NCI-H2196 (cell line): ENCODE data around the gene HMOX2.

Experiments
- DNase-seq: peaks from one replicate; lab custom pipeline; 2025; ENCODE audit not compliant: unreplicated experiment; lab: John Stamatoyannopoulos, UW

Gene HMOX2

DNA sequence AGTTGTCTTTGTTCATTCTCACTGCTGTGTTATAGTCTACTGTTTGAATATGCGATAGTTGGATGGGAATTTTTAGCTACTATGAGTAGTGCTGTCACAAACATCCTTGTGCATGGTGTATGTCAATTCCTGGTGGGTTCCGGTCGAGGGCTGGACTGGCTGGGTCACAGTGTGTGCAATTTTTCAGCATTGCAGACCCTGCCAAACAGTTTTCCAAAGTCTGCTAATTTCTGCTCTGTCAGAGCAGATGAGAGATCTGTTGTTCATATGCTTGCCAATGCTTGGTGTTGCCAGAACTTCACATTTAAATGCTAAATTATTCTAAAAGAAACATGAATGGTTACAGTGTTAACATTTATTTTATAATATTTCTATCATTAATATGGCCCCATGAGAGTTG is 76.3 kb downstream of the HMOX2 start:
- no peak for DNase-seq

DNA sequence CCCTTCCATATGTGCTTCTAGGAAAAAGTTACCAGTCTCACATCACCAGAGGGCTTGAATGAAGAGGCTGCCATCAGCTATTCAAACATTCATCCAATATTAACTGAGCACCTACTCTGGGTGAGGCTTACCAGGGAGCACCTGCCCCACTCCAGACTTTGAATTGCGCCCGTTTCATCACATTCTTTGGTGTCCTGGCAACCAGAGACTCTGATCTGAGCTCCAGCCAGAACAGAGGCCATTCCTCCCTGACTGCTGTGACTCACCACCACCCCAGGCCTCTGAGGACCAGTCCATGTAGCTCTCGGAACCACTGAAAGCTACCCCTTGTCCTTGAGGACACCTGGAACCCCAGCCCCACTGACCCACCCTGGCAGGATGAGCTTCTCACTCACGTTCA is 79.9 kb downstream of the HMOX2 start, which contains the start of gene C16orf96:
Gene C16orf96 (plus strand): TSS at position 229 of the 400 bp plus-strand sequence. CDS start 150 bp downstream, at position 379.
- DNase-seq: peak; percentile 21

DNA sequence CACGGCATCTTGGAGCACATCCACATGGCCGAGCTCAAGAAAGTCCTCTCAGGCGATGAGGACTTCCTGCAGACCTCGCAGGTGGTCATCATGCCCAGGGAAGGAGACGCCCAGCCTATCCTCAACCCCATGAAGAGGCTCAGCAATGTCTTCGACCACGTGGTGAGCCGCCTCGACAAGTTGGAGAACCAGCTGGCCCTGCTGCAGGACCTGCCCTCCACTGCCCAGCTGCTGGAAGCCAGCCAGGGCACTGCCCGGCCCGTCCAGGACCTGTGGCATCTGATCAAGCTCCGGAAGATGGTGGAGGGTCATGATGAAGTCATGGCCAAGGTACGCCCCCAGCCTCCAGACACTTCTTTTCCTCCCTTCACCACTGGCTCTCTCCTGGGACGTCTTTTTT is 80.4 kb downstream of the HMOX2 start:
- DNase-seq: no peak

DNA sequence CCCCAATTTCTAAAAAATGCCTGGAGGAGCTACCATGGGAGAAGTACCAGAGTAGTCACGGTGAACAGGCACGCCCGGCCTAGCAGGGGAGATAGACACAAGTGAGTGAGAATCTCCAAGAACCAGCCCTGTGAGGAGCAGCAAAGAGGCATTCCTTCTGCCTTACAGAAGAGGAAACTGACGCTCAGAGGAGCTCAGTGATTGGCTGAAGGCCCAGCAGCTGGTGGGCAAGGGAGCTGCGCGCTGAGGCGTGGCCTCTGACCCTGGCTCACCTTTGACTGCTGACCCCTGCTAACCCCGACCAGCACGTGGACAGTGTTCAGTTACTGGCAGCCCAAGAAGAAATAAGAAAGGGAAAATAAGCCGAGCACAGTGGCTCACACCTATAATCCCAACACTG is 81.8 kb downstream of the HMOX2 start:
- DNase-seq: no peak
